Heart right ventricle (tissue), 16 donors: ENCODE results near the gene SDHAF4. TPM values are rescaled to one million over a fixed set of nuclear protein-coding genes. Genes with fewer than 3 reads are reported as not detected.

Source experiments
- ATAC-seq, 8 donors: fragments of 200-7000 bp; cut with Tn5 transposase; one replicate each; pipeline ENCODE4 v1.9.1; 2020; ENCODE audit warnings: mild to moderate bottlenecking in 8 of 8, moderate library complexity in 8 of 8, moderate number of reproducible peaks in 1 of 8
- DNase-seq, 2 donors: peaks; one replicate each; pipeline ENCODE4 v3.0.0-alpha.2; 2020
- H3K27ac ChIP-seq, 10 donors: fragments of 200-600 bp; sonication (generic) in 2 of 10; one replicate each; pipeline versions ENCODE4 v1.5.0 to v1.8.0; 2020 to 2022; ENCODE audit warnings: mild to moderate bottlenecking in 3 of 10
- H3K27me3 ChIP-seq, 7 donors: fragments of 200-600 bp; one replicate each; pipeline ENCODE4 v1.8.0; 2021 to 2022; ENCODE audit warnings: mild to moderate bottlenecking in 2 of 7
- H3K36me3 ChIP-seq, 9 donors: fragments of 200-600 bp; sonication (generic) in 1 of 9; one replicate each; pipeline versions ENCODE4 v1.5.0 to v1.8.0; 2020 to 2022; ENCODE audit warnings: mild to moderate bottlenecking in 2 of 9
- H3K4me1 ChIP-seq, 9 donors: fragments of 200-600 bp; sonication (generic) in 1 of 9; one replicate each; pipeline versions ENCODE4 v1.5.0 to v1.8.0; 2020 to 2022; ENCODE audit warnings: mild to moderate bottlenecking in 4 of 9
- H3K4me3 ChIP-seq, 10 donors: fragments of 200-600 bp; sonication (generic) in 2 of 10; one replicate each; pipeline versions ENCODE4 v1.5.0 to v1.8.0; 2020 to 2022; ENCODE audit warnings: mild to moderate bottlenecking in 7 of 10, moderate library complexity in 2 of 10
- H3K9me3 ChIP-seq, 11 donors: fragments of 200-600 bp in 10 of 11; sonication (generic) in 2 of 11; one replicate each; pipeline versions ENCODE4 v1.5.0 to v1.8.0; 2013 to 2022; ENCODE audit warnings: mild to moderate bottlenecking in 2 of 11, control low read depth in 1 of 11, moderate library complexity in 1 of 11
- WGBS, 2 donors: extraction: QIAGEN DNeasy Blood & Tissue Kit; methylation state at CpG; one replicate each; pipeline ENCODE4 v1.1.7; 2013; ENCODE audit warnings: inconsistent platforms in 1 of 2; 5-methylcytosine and 5-hydroxymethylcytosine counted together
- intact Hi-C, 10 donors: fragments of 100-400 bp; cut with DNase I; formaldehyde crosslinking; loops; one replicate each; pipeline versions ENCODE4 v1.11.1 to v1.14.2; 2022
- polyA plus RNA-seq, 2 donors: library from polyadenylated mRNA; stranded (reverse); fragments of 200-250 nt; gene quantifications; one replicate each; pipeline ENCODE4 v1.2.3, GENCODE V29; 2013
- total RNA-seq, 10 donors: library from RNA; stranded (reverse); fragmentation: NEBNext Ultra II Directional in 3 of 10; extraction: Animal tissue kit (Norgen Biotek cat#: 25700) in 3 of 10; gene quantifications; one replicate each; pipeline versions ENCODE4 v1.2.1 to v1.2.4, GENCODE V29; 2021 to 2023
- TF ChIP-seq, protein P1 (sequence below), 9 donors: fragments of 200-600 bp; sonication (generic) in 2 of 9; IDR thresholded peaks; one replicate each; pipeline versions ENCODE4 v1.5.0 to v1.8.0; 2021 to 2022; ENCODE audit warnings: antibody characterized with exemption in 9 of 9, mild to moderate bottlenecking in 5 of 9, moderate library complexity in 1 of 9
- donor health status: Arrhythmogenic right ventricular cardiomyopathy.
- donor health status: ischemic (EF 13 %, LVEDD 7.1; RV severe dilation, severe dysfunction).
- donor health status: healthy with polysubstance abuse.
- donor health status: DM: no; HTN: yes; CAD: no.
- donor health status: DM: no; HTN: no; CAD: no.
- donor health status: ischemic (EF 25% LVEDD 6.9; RV normal size, moderate dysfunction).
- donor health status: ischemic (EF 25% LVEDD 5.7; RV mildly dilated, moderate dysfunction).
- donor health status: healthy.
- donor health status: DM: yes; HTN: yes; CAD: no.
- donor health status: Ischemic cardiomyopathy.
- donor health status: ischemic (EF 35%, LVEDD 5.7; RV mildly dilated, moderate dysfunction).
- donor health status: nonischemic (EF 11% LVEDD 7.7; RV severe dilation, severe dysfunction).
- donor health status: DM: yes; HTN: yes; CAD: no.
- donor health status: PGD.
- donor health status: ischemic (EF 29% LVEDD 5.4; RV normal size, mild dysfunction).
- donor health status: nonischemic (EF 23%, LVEDD 6.1; RV moderate dilation, normal function).

Gene SDHAF4
- total and polyA plus RNA-seq, 12 donors: 6.2 to 26.8 (median 17.7) TPM

DNA sequence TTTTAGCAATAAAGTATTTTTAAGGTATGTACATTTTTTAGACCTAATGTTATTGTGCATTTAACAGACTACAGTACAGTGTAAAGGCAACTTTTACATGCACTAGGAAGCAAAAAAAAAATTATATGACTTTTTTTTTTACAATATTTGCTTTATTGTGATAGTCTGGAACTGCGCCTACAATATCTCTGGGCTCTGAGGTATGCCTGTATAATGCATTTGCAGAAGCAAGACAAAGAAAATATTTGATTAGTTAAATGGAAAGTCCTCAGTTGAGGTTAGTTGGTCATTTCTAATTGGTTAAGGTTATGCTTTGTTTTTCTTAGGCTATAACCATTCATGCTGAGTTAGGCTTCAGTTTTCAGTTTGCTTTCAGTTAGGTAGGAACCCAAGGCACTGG, 54.0 kb downstream of the SDHAF4 start:
- H3K27ac ChIP-seq: no peak overlapping the region
- ATAC-seq: no peak
- no peaks in the 10 kb centered on the region for H3K36me3 ChIP-seq
- DNase-seq: no peak
- intact Hi-C loops: no loop called here
- no peaks in the 10 kb centered on the region for H3K4me1 ChIP-seq
- 82 to 95% methylated on average over 1 of the region's 1 CpG for WGBS, 2 donors
- H3K4me3 ChIP-seq: no peak overlapping the region
- TF ChIP-seq, protein P1, sequence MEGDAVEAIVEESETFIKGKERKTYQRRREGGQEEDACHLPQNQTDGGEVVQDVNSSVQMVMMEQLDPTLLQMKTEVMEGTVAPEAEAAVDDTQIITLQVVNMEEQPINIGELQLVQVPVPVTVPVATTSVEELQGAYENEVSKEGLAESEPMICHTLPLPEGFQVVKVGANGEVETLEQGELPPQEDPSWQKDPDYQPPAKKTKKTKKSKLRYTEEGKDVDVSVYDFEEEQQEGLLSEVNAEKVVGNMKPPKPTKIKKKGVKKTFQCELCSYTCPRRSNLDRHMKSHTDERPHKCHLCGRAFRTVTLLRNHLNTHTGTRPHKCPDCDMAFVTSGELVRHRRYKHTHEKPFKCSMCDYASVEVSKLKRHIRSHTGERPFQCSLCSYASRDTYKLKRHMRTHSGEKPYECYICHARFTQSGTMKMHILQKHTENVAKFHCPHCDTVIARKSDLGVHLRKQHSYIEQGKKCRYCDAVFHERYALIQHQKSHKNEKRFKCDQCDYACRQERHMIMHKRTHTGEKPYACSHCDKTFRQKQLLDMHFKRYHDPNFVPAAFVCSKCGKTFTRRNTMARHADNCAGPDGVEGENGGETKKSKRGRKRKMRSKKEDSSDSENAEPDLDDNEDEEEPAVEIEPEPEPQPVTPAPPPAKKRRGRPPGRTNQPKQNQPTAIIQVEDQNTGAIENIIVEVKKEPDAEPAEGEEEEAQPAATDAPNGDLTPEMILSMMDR (IDR thresholded peaks at IDR 0.05): no peak
- H3K9me3 ChIP-seq: no peaks in the 10 kb centered on the region
- H3K27me3 ChIP-seq: no peaks in the 10 kb centered on the region

DNA sequence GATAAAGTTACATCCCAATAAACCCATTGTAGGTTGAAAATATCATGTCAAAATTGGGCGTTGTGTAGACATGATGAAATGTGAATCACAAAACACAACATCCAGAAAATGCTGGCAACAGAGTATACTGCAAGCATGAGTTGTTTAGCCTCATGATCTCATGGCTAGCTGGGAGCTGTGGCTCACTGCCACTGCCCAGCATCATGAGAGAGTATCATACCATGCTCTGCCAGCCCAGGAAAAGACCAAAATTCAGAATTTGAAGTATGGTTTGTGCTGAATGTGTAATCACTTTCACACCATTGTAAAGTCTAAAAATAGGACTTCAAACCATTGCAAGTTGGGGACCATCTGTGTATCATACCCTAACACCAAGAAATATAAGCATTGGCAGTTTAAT, 55.7 kb downstream of the SDHAF4 start:
- no peaks in the 10 kb centered on the region for H3K9me3 ChIP-seq
- DNase-seq (no peak), ATAC-seq (no peak)
- H3K4me1 ChIP-seq: no peaks in the 10 kb centered on the region
- no peak overlapping the region for H3K4me3 ChIP-seq
- no peaks in the 10 kb centered on the region for H3K36me3 ChIP-seq
- H3K27me3 ChIP-seq: no peaks in the 10 kb centered on the region
- 70 to 75% methylated on average over 1 of the region's 1 CpG for WGBS, 2 donors
- TF ChIP-seq, protein P1 (IDR thresholded peaks at IDR 0.05): no peak
- intact Hi-C loops: no loop called here
- no peak overlapping the region for H3K27ac ChIP-seq

- no peaks in the 10 kb centered on the region for H3K27me3 ChIP-seq
- no peak overlapping the region for H3K27ac ChIP-seq
- ATAC-seq: no peak
- no peaks in the 10 kb centered on the region for H3K9me3 ChIP-seq
- no peak overlapping the region for H3K4me3 ChIP-seq
- no peaks in the 10 kb centered on the region for H3K4me1 ChIP-seq
- H3K36me3 ChIP-seq: no peaks in the 10 kb centered on the region
- intact Hi-C loops: no loop called here
- no peak for DNase-seq
- TF ChIP-seq, protein P1 (IDR thresholded peaks at IDR 0.05): no peak
Measured at GRCh38 chr6:70625436-70625835, 58.7 kb downstream of the SDHAF4 start.

GRCh38 chr6:70627500-70628254, 60.9 kb downstream of the SDHAF4 start:
- Histone ChIP-seq H3K36me3 (no peaks in the 10 kb centered on the region), H3K4me3 (no peak overlapping the region), H3K27ac (no peak overlapping the region), H3K4me1 (no peaks in the 10 kb centered on the region), H3K9me3 (no peaks in the 10 kb centered on the region), H3K27me3 (peaks cover 0 to 5% (median 0%) of the 10 kb centered on the region in 7 donors)
- intact Hi-C loops: no loop called here
- WGBS, 2 donors: 93 to 95% methylated on average over 34 to 36 of the region's 36 CpGs
- TF ChIP-seq, protein P1 (IDR thresholded peaks at IDR 0.05): no peak
- ATAC-seq (no peak), DNase-seq (no peak)
